Measurements from ENCODE around the gene PLCXD3. TPM values are rescaled to one million over a fixed set of nuclear protein-coding genes. Genes with fewer than 3 reads are reported as not detected.

Gene PLCXD3
- polyA plus RNA-seq, 1 of the 3 experiments (the other 2 are of a cell fraction), result 0.15 TPM

GRCh38 chr5:41312066-41312465 is 198.3 kb downstream of the PLCXD3 start:
- TF ChIP-seq ELF1 (IDR thresholded peaks at IDR 0.05) (no peak), RFX5 (IDR thresholded peaks at IDR 0.05; ENCODE audit: low read length) (no peak), SMC3 (IDR thresholded peaks at IDR 0.05; ENCODE audit: low read depth, low read length) (no peak), ZBTB33 (IDR thresholded peaks at IDR 0.05; ENCODE audit: borderline replicate concordance, low read depth) (no peak), NRF1 (IDR thresholded peaks at IDR 0.05; ENCODE audit: low read depth, low read length) (no peak), NFIC (IDR thresholded peaks at IDR 0.05; ENCODE audit: borderline replicate concordance) (no peak), TAF1 (IDR thresholded peaks at IDR 0.05; ENCODE audit: borderline replicate concordance, low read depth, low read length) (no peak), EP300 (IDR thresholded peaks at IDR 0.05; ENCODE audit: borderline replicate concordance in 1 of 2, low read depth in 1 of 2, low read length in 1 of 2) (no peak), FOXJ3 (CRISPR knock-in tag; IDR thresholded peaks at IDR 0.05) (no peak), IRF3 (IDR thresholded peaks at IDR 0.05; ENCODE audit: low read depth, low read length) (no peak), TEAD4 (IDR thresholded peaks at IDR 0.05; ENCODE audit: borderline replicate concordance, insufficient read depth) (no peak), JUND (IDR thresholded peaks at IDR 0.05) (no peak), GABPA (IDR thresholded peaks at IDR 0.05; ENCODE audit: low read depth) (no peak), SIN3A (IDR thresholded peaks at IDR 0.05; ENCODE audit: borderline replicate concordance, low read depth, low read length) (no peak), TCF12 (IDR thresholded peaks at IDR 0.05) (no peak), FOSL2 (IDR thresholded peaks at IDR 0.05; ENCODE audit: borderline replicate concordance, low read depth) (no peak), POLR2AphosphoS5 (IDR thresholded peaks at IDR 0.05; ENCODE audit: low read depth, low read length) (no peak), RCOR1 (IDR thresholded peaks at IDR 0.05; ENCODE audit: low read length) (no peak), EZH2phosphoT487 (IDR thresholded peaks at IDR 0.05; ENCODE audit: borderline replicate concordance, low read depth) (no peak)
- H3F3A ChIP-seq (replicated peaks; ENCODE audit: insufficient read depth), result no peaks in the 10 kb centered on the region
- H3K79me2 ChIP-seq (ENCODE audit: insufficient read depth), result no peaks in the 10 kb centered on the region
- ChIA-PET CTCF (no interaction called here), POLR2A (no interaction called here)
- H3K9me3 ChIP-seq, result no peaks in the 10 kb centered on the region
- no peaks in the 10 kb centered on the region for H3K9me2 ChIP-seq
- no peak overlapping the region for H3K27ac ChIP-seq (ENCODE audit: low read depth in 2 of 2, low read length in 1 of 2)
- no peak overlapping the region for H3K4me3 ChIP-seq (ENCODE audit: low read depth in 2 of 2, low read length in 1 of 2)
- H3K27me3 ChIP-seq (ENCODE audit: insufficient read depth), result no peaks in the 10 kb centered on the region
- WGBS (ENCODE audit: low lambda C conversion rate), result 79% methylated on average over 5 of the region's 5 CpGs
- DNase-seq, result no peak
- peaks cover 0 to 3% of the 10 kb centered on the region in 2 experiments; a peak in 3 of 4 replicates for H3K4me1 ChIP-seq (ENCODE audit: control insufficient read depth in 1 of 2, insufficient read depth in 2 of 2, low read depth in 1 of 2, low read length in 1 of 2)
- no peak overlapping the region for H2AFZ ChIP-seq (ENCODE audit: low read depth)
- no peak overlapping the region for H3K9ac ChIP-seq
- no peaks in the 10 kb centered on the region for H4K20me1 ChIP-seq (ENCODE audit: insufficient read depth)
- H3K36me3 ChIP-seq (replicated peaks in 1 of 2; ENCODE audit: control insufficient read depth in 1 of 2, insufficient read depth in 2 of 2, low read length in 1 of 2), result no peaks in the 10 kb centered on the region
- H3K4me2 ChIP-seq, result no peak overlapping the region

Measured in SK-N-SH (cell line).